CD4-positive, alpha-beta T cell (primary cell): ENCODE results near the gene DSG1. TPM values are rescaled to one million over a fixed set of nuclear protein-coding genes. Genes with fewer than 3 reads are reported as not detected.

Experiments
- ATAC-seq: fragments of 200-7000 bp; cut with Tn5 transposase; one replicate; pipeline ENCODE4 v1.10.0; 2022; ENCODE audit warnings: mild to moderate bottlenecking; ENCODE audit not compliant: poor library complexity
- CTCF ChIA-PET: fragments of 350-600 bp; sonication (Branson Sonifier 250); formaldehyde crosslinking; loops from one replicate; lab custom pipeline; 2021; ENCODE audit warnings: antibody characterized with exemption, inconsistent platforms; lab: Charles Lee
- POLR2A ChIA-PET: fragments of 350-600 bp; sonication (Branson Sonifier 250); formaldehyde crosslinking; loops from one replicate; lab custom pipeline; 2021; ENCODE audit warnings: antibody characterized with exemption, inconsistent platforms; lab: Charles Lee
- DNase-seq, 14 experiments: peaks; one replicate each; pipeline ENCODE4 v3.0.0-alpha.2; 2013 to 2020; ENCODE audit warnings: mixed read lengths in 2 of 14
- H3K27ac ChIP-seq, 2 donors: one replicate each; pipeline versions ENCODE4 v1.5.1 to v1.7.0; 2013; ENCODE audit warnings: low read length in 2 of 2, low read depth in 1 of 2, mild to moderate bottlenecking in 1 of 2
- H3K27me3 ChIP-seq, 2 experiments: 1 replicate in 1 of 2; 2 replicates in 1 of 2; pipeline versions ENCODE4 v1.6.1 to v1.7.0; 2013; ENCODE audit warnings: low read length in 2 of 2, control low read depth in 1 of 2, mild to moderate bottlenecking in 1 of 2, moderate library complexity in 1 of 2; ENCODE audit not compliant: insufficient read depth in 2 of 2, control insufficient read depth in 1 of 2
- H3K36me3 ChIP-seq: one replicate; pipeline ENCODE4 v1.6.1; 2013; ENCODE audit warnings: low read length, control low read depth; ENCODE audit not compliant: insufficient read depth
- H3K4me1 ChIP-seq: one replicate; pipeline ENCODE4 v1.6.1; 2013; ENCODE audit warnings: low read length, control low read depth; ENCODE audit not compliant: insufficient read depth
- H3K4me3 ChIP-seq: one replicate; pipeline ENCODE4 v1.5.1; 2013; ENCODE audit warnings: mild to moderate bottlenecking, low read length, moderate library complexity
- H3K9me3 ChIP-seq, 2 experiments: 1 replicate in 1 of 2; 2 replicates in 1 of 2; pipeline versions ENCODE4 v1.6.1 to v1.7.0; 2013; ENCODE audit warnings: low read length in 2 of 2, mild to moderate bottlenecking in 2 of 2, control low read depth in 1 of 2, moderate library complexity in 1 of 2; ENCODE audit not compliant: control insufficient read depth in 1 of 2, insufficient read depth in 1 of 2
- H3K27ac Mint-ChIP-seq: one replicate; pipeline ENCODE4 v1.8.0; 2020; ENCODE audit warnings: mixed read lengths
- H3K27me3 Mint-ChIP-seq: one replicate; pipeline ENCODE4 v1.8.0; 2021; ENCODE audit warnings: mixed read lengths
- H3K36me3 Mint-ChIP-seq: one replicate; pipeline ENCODE4 v1.8.0; 2021; ENCODE audit warnings: low read depth, mixed read lengths
- H3K4me1 Mint-ChIP-seq: one replicate; pipeline ENCODE4 v1.8.0; 2021; ENCODE audit warnings: low read depth, mixed read lengths
- H3K4me3 Mint-ChIP-seq: one replicate; pipeline ENCODE4 v1.8.0; 2020; ENCODE audit warnings: mild to moderate bottlenecking, mixed read lengths
- H3K9me3 Mint-ChIP-seq: one replicate; pipeline ENCODE4 v1.8.0; 2020; ENCODE audit warnings: mixed read lengths
- CTCF ChIP-seq: fragments of 200-600 bp; IDR thresholded peaks from one replicate; pipeline ENCODE4 v1.8.0; 2022; ENCODE audit warnings: antibody characterized with exemption, mild to moderate bottlenecking
- intact Hi-C, 2 experiments: fragments of 100-400 bp; cut with DNase I in 1 of 2; cut with micrococcal nuclease in 1 of 2; formaldehyde crosslinking; loops; one replicate each; pipeline versions ENCODE4 v1.15.1 to v1.9.0; 2023 to 2025; cut with DNase I, micrococcal nuclease
- total RNA-seq, 174 experiments: library from RNA in 2 of 174; stranded (reverse) in 2 of 174; gene quantifications; one replicate each; pipeline ENCODE4 v1.2.3 and lab custom pipeline; 2021 to 2026

DSG1 gene
- total RNA-seq, 2 experiments from 2014 or later, result not detected

- peaks cover 6% of the 10 kb centered on the region for H3K9me3 Mint-ChIP-seq
- Histone ChIP-seq H3K27me3 (no peaks in the 10 kb centered on the region), H3K9me3 (peaks cover 0 to 4% of the 10 kb centered on the region in 2 experiments), H3K4me1 (no peaks in the 10 kb centered on the region), H3K4me3 (no peak overlapping the region), H3K27ac (no peak overlapping the region), H3K36me3 (no peaks in the 10 kb centered on the region)
- ChIA-PET POLR2A (no interaction called here), CTCF (no interaction called here)
- no peaks in the 10 kb centered on the region for H3K27me3 Mint-ChIP-seq
- intact Hi-C loops, result no loop called here
- H3K36me3 Mint-ChIP-seq, result no peaks in the 10 kb centered on the region
- DNase-seq, result no peak
- no peak overlapping the region for H3K4me3 Mint-ChIP-seq
- no peak for TF ChIP-seq CTCF
- H3K4me1 Mint-ChIP-seq, result no peaks in the 10 kb centered on the region
- H3K27ac Mint-ChIP-seq, result no peak overlapping the region
- no peak for ATAC-seq
These were observed 20.7 kb upstream of the DSG1 start for GRCh38 chr18:31297248-31297647.

GRCh38 chr18:31301201-31301655 is 16.7 kb upstream of the DSG1 start:
- ChIA-PET POLR2A (no interaction called here), CTCF (no interaction called here)
- Mint-ChIP-seq H3K4me3 (no peak overlapping the region), H3K27ac (no peak overlapping the region), H3K9me3 (peaks cover 3% of the 10 kb centered on the region), H3K4me1 (no peaks in the 10 kb centered on the region), H3K27me3 (no peaks in the 10 kb centered on the region), H3K36me3 (no peaks in the 10 kb centered on the region)
- ATAC-seq, result no peak
- DNase-seq, result no peak
- no peak overlapping the region for H3K27ac ChIP-seq
- no peak overlapping the region for H3K4me3 ChIP-seq
- intact Hi-C loops, result no loop called here
- H3K4me1 ChIP-seq, result no peaks in the 10 kb centered on the region
- no peak for TF ChIP-seq CTCF
- H3K9me3 ChIP-seq, result no peaks in the 10 kb centered on the region
- H3K36me3 ChIP-seq, result no peaks in the 10 kb centered on the region
- H3K27me3 ChIP-seq, result no peaks in the 10 kb centered on the region

GRCh38 chr18:31302991-31303390 is 15.0 kb upstream of the DSG1 start:
- no peak overlapping the region for H3K27ac ChIP-seq
- no peaks in the 10 kb centered on the region for H3K36me3 Mint-ChIP-seq
- H3K27ac Mint-ChIP-seq, result no peak overlapping the region
- H3K4me1 ChIP-seq, result no peaks in the 10 kb centered on the region
- no peaks in the 10 kb centered on the region for H3K27me3 ChIP-seq
- DNase-seq (no peak), ATAC-seq (no peak)
- POLR2A ChIA-PET, result no interaction called here
- no peaks in the 10 kb centered on the region for H3K27me3 Mint-ChIP-seq
- H3K4me1 Mint-ChIP-seq, result no peaks in the 10 kb centered on the region
- intact Hi-C loops, result no loop called here
- CTCF ChIA-PET, result no interaction called here
- peaks cover 0 to 5% of the 10 kb centered on the region in 2 experiments for H3K9me3 ChIP-seq
- H3K36me3 ChIP-seq, result no peaks in the 10 kb centered on the region
- no peak overlapping the region for H3K4me3 ChIP-seq
- peaks cover 2% of the 10 kb centered on the region for H3K9me3 Mint-ChIP-seq
- no peak overlapping the region for H3K4me3 Mint-ChIP-seq
- TF ChIP-seq CTCF, result no peak
